ENCODE data around the gene ASGR2. TPM values are rescaled to one million over a fixed set of nuclear protein-coding genes. Genes with fewer than 3 reads are reported as not detected.
A peak's percentile ranks its signal among the peaks of the same experiment; 100 is the strongest.

ASGR2 gene
- total RNA-seq, 1 donor from 2014 or later: not detected

DNA sequence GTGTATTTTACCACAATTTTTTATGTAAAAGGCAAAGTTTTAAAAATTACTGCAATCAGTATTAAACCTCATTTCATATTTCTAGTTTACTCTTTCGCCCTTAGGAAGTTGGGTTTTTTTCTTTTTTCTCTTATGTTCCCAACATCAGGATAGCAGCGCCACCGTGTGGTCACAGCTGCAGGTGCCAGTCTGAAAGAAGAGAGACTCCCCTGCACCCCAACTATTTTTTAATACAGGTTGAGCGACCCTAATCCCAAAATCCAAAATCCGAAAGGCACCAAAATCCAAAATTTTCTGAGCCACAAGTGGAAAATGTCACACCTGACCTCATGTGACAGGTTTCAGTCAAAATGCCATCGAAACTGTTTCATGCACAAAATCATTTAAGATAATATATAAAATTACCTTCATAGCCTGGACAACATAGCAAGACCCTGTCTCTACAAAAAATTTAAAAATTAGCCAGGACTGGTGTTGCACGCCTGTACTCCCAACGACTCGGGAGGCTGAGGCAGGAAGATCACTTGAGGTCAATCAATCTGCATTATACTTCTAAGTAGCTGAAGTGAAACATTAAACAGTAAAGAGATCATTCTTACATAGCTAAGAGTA, 21.8 kb upstream of the ASGR2 start:
- TF ChIP-seq CTCF (IDR thresholded peaks at IDR 0.05): peak; percentile 98
- H3K27me3 Mint-ChIP-seq (ENCODE audit: low read depth): peaks cover 39% of the 10 kb centered on the region
- no peaks in the 10 kb centered on the region for H3K36me3 Mint-ChIP-seq (ENCODE audit: low read depth)
- peak overlapping the region; percentile 25 for H3K4me3 Mint-ChIP-seq (ENCODE audit: unreplicated experiment)
- no peak overlapping the region for H3K27ac Mint-ChIP-seq (ENCODE audit: unreplicated experiment)
- H3K4me1 Mint-ChIP-seq (ENCODE audit: low read depth): peaks cover 2% of the 10 kb centered on the region
- H3K9me3 Mint-ChIP-seq (ENCODE audit: low read depth): no peaks in the 10 kb centered on the region
- no peak for DNase-seq (ENCODE audit: low spot score)

- no peaks in the 10 kb centered on the region for H3K9me3 Mint-ChIP-seq (ENCODE audit: low read depth)
- H3K27me3 Mint-ChIP-seq (ENCODE audit: low read depth): peaks cover 32% of the 10 kb centered on the region
- H3K27ac Mint-ChIP-seq (ENCODE audit: unreplicated experiment): no peak overlapping the region
- TF ChIP-seq CTCF (IDR thresholded peaks at IDR 0.05): no peak
- H3K4me3 Mint-ChIP-seq (ENCODE audit: unreplicated experiment): no peak overlapping the region
- no peak for DNase-seq (ENCODE audit: low spot score)
- peaks cover 2% of the 10 kb centered on the region for H3K4me1 Mint-ChIP-seq (ENCODE audit: low read depth)
- no peaks in the 10 kb centered on the region for H3K36me3 Mint-ChIP-seq (ENCODE audit: low read depth)
Measured at GRCh38 chr17:7133916-7134315, 19.3 kb upstream of the ASGR2 start.

- H3K9me3 Mint-ChIP-seq (ENCODE audit: low read depth): no peaks in the 10 kb centered on the region
- H3K4me1 Mint-ChIP-seq (ENCODE audit: low read depth): peaks cover 2% of the 10 kb centered on the region
- no peak overlapping the region for H3K27ac Mint-ChIP-seq (ENCODE audit: unreplicated experiment)
- TF ChIP-seq CTCF (IDR thresholded peaks at IDR 0.05): peak; percentile 55
- peaks cover 32% of the 10 kb centered on the region for H3K27me3 Mint-ChIP-seq (ENCODE audit: low read depth)
- no peak overlapping the region for H3K4me3 Mint-ChIP-seq (ENCODE audit: unreplicated experiment)
- no peak for DNase-seq (ENCODE audit: low spot score)
- H3K36me3 Mint-ChIP-seq (ENCODE audit: low read depth): no peaks in the 10 kb centered on the region
Measured at GRCh38 chr17:7133424-7133823, 18.8 kb upstream of the ASGR2 start.

DNA sequence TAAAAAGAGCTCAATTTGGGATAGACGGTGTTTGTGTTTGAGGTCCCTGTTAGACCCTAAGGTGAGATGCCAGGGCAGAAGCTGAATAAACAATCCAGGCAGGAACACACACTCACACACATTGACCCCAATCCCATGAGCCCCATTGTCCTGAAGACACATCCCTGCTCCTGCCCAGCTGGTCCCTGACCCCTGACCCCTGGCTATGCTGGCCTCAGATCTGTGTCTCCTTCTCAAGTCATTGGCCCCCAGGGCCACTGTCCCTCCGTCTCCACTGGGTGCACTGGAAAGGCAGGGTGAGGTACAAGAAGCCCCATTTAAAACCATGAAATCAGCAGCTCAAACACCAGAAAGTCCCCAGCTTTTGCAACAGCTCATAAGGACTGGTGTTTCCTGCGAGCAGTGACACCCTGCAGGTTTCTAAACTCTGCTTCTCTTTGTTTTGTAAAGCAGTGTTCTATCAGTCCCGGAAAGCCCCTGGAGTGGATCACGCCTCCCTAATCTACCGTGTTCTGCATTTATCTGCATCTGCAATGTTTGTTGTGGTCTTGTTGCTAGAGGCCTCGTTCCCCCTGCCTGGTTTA, 18.0 kb upstream of the ASGR2 start:
- no peak overlapping the region for H3K4me3 Mint-ChIP-seq (ENCODE audit: unreplicated experiment)
- no peak for DNase-seq (ENCODE audit: low spot score)
- H3K27ac Mint-ChIP-seq (ENCODE audit: unreplicated experiment): no peak overlapping the region
- H3K27me3 Mint-ChIP-seq (ENCODE audit: low read depth): peaks cover 29% of the 10 kb centered on the region
- no peaks in the 10 kb centered on the region for H3K36me3 Mint-ChIP-seq (ENCODE audit: low read depth)
- H3K9me3 Mint-ChIP-seq (ENCODE audit: low read depth): no peaks in the 10 kb centered on the region
- peaks cover 2% of the 10 kb centered on the region for H3K4me1 Mint-ChIP-seq (ENCODE audit: low read depth)
- TF ChIP-seq CTCF (IDR thresholded peaks at IDR 0.05): no peak

DNA sequence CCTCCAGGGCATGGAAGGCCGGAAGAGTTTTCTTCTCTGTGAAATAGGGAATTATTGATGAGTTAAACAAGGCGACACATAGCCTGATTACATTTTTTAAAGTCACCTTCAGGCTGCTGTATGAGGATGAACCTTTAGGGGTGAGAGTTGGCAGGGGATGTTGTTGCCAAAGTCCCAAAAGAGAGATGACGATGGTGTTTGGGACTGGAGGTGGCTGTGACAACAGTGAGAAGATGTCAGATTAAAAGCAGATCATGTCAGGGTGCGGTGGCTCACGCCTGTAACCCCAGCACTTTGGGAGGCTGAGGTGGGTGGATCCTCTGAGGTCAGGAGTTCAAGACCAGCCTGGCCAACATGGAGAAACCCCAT, 16.8 kb upstream of the ASGR2 start:
- TF ChIP-seq CTCF (IDR thresholded peaks at IDR 0.05): no peak
- peaks cover 2% of the 10 kb centered on the region for H3K4me1 Mint-ChIP-seq (ENCODE audit: low read depth)
- DNase-seq (ENCODE audit: low spot score): no peak
- H3K9me3 Mint-ChIP-seq (ENCODE audit: low read depth): no peaks in the 10 kb centered on the region
- no peak overlapping the region for H3K27ac Mint-ChIP-seq (ENCODE audit: unreplicated experiment)
- H3K27me3 Mint-ChIP-seq (ENCODE audit: low read depth): peaks cover 22% of the 10 kb centered on the region
- H3K36me3 Mint-ChIP-seq (ENCODE audit: low read depth): no peaks in the 10 kb centered on the region
- H3K4me3 Mint-ChIP-seq (ENCODE audit: unreplicated experiment): no peak overlapping the region
